Measurements from ENCODE around the gene BAAT.

The BAAT gene

GRCh38 chr9:101398930-101399642, 14.3 kb upstream of the BAAT start:
- in situ Hi-C loops (cut with MboI; ENCODE audit: low sequenced_read_pairs) = no loop called here

GRCh38 chr9:101398068-101398929, 13.5 kb upstream of the BAAT start, which contains the start of the genes MRPL50 and ZNF189:
Gene MRPL50, minus strand, starts transcription at chr9:101398618. Its CDS starts 26 bp downstream, at chr9:101398592.
Gene ZNF189, plus strand, starts transcription at chr9:101398851. Its CDS starts 306 bp downstream, at chr9:101399157.
- in situ Hi-C loops (cut with MboI; ENCODE audit: low sequenced_read_pairs) = no loop called here

GRCh38 chr9:101397746-101398067, 12.9 kb upstream of the BAAT start:
- in situ Hi-C loops (cut with MboI; ENCODE audit: low sequenced_read_pairs) = no loop called here

- in situ Hi-C loops (cut with MboI; ENCODE audit: low sequenced_read_pairs) = no loop called here
These were observed 9.9 kb upstream of the BAAT start for GRCh38 chr9:101394687-101395086.

- in situ Hi-C loops (cut with MboI; ENCODE audit: low sequenced_read_pairs) = no loop called here
These were observed 8.3 kb upstream of the BAAT start for GRCh38 chr9:101393135-101393534.

- in situ Hi-C loops (cut with MboI; ENCODE audit: low sequenced_read_pairs) = no loop called here
These were observed 3.7 kb upstream of the BAAT start for GRCh38 chr9:101388507-101388993.

- in situ Hi-C loops (cut with MboI; ENCODE audit: low sequenced_read_pairs) = no loop called here
These were observed 3.2 kb upstream of the BAAT start for GRCh38 chr9:101387871-101388506.

- in situ Hi-C loops (cut with MboI; ENCODE audit: low sequenced_read_pairs) = no loop called here
These were observed 1.4 kb downstream of the BAAT start for GRCh38 chr9:101383361-101383760.

GRCh38 chr9:101381833-101382342, 2.9 kb downstream of the BAAT start:
- in situ Hi-C loops (cut with MboI; ENCODE audit: low sequenced_read_pairs) = no loop called here

- in situ Hi-C loops (cut with MboI; ENCODE audit: low sequenced_read_pairs) = no loop called here
These were observed 3.7 kb downstream of the BAAT start for GRCh38 chr9:101381118-101381517.

GRCh38 chr9:101380295-101380694, 4.5 kb downstream of the BAAT start:
- in situ Hi-C loops (cut with MboI; ENCODE audit: low sequenced_read_pairs) = no loop called here

GRCh38 chr9:101376111-101376848, 8.5 kb downstream of the BAAT start:
- in situ Hi-C loops (cut with MboI; ENCODE audit: low sequenced_read_pairs) = no loop called here

- in situ Hi-C loops (cut with MboI; ENCODE audit: low sequenced_read_pairs) = no loop called here
These were observed 9.3 kb downstream of the BAAT start for GRCh38 chr9:101375546-101375945.

GRCh38 chr9:101372327-101373118, 12.3 kb downstream of the BAAT start:
- in situ Hi-C loops (cut with MboI; ENCODE audit: low sequenced_read_pairs) = no loop called here

GRCh38 chr9:101371813-101372212, 13.0 kb downstream of the BAAT start:
- in situ Hi-C loops (cut with MboI; ENCODE audit: low sequenced_read_pairs) = no loop called here

- in situ Hi-C loops (cut with MboI; ENCODE audit: low sequenced_read_pairs) = no loop called here
These were observed 14.8 kb downstream of the BAAT start for GRCh38 chr9:101369884-101370531.

GRCh38 chr9:101369286-101369685, 15.5 kb downstream of the BAAT start:
- in situ Hi-C loops (cut with MboI; ENCODE audit: low sequenced_read_pairs) = no loop called here

- in situ Hi-C loops (cut with MboI; ENCODE audit: low sequenced_read_pairs) = no loop called here
These were observed 17.5 kb downstream of the BAAT start for GRCh38 chr9:101367323-101367722.

GRCh38 chr9:101366038-101366756, 18.6 kb downstream of the BAAT start:
- in situ Hi-C loops (cut with MboI; ENCODE audit: low sequenced_read_pairs) = no loop called here
